Panc1 (cell line): Measurements from ENCODE around the gene KCNB1.

Experiments used
- CTCF ChIP-seq: fragments of 450-650 bp; IDR thresholded peaks from 2 replicates; pipeline ENCODE4 v1.5.1; 2017; ENCODE audit warnings: mild to moderate bottlenecking
- POLR2AphosphoS5 ChIP-seq: IDR thresholded peaks from 2 replicates; pipeline ENCODE4 v1.6.1; 2012; ENCODE audit warnings: mild to moderate bottlenecking, low read depth, low read length, moderate library complexity

GRCh38 chr20:49405696-49406095, 76.8 kb downstream of the KCNB1 start:
- TF ChIP-seq CTCF (no peak), POLR2AphosphoS5 (no peak)
